Stomach (tissue), 4 donors: ENCODE data around the gene RASA1.

Experiments
- POLR2A ChIP-seq, 4 donors: fragments of 450-650 bp; IDR thresholded peaks; one replicate each; pipeline ENCODE4 v1.6.1; 2016; ENCODE audit warnings: antibody characterized with exemption in 4 of 4, control low read depth in 2 of 4, mild to moderate bottlenecking in 1 of 4, moderate library complexity in 1 of 4
- POLR2AphosphoS5 ChIP-seq, 3 donors: sonication (generic); formaldehyde crosslinking; IDR thresholded peaks; one replicate each; pipeline ENCODE4 v1.6.1; 2016; ENCODE audit warnings: antibody characterized with exemption in 3 of 3
- TF ChIP-seq, protein P1 (sequence below), 7 experiments: fragments of 450-650 bp in 4 of 7; fragments of 200-600 bp in 3 of 7; sonication (generic) in 3 of 7; IDR thresholded peaks; one replicate each; pipeline ENCODE4 v1.5.1; 2016 to 2019; ENCODE audit warnings: antibody characterized with exemption in 7 of 7, control low read depth in 2 of 7, mild to moderate bottlenecking in 1 of 7

DNA sequence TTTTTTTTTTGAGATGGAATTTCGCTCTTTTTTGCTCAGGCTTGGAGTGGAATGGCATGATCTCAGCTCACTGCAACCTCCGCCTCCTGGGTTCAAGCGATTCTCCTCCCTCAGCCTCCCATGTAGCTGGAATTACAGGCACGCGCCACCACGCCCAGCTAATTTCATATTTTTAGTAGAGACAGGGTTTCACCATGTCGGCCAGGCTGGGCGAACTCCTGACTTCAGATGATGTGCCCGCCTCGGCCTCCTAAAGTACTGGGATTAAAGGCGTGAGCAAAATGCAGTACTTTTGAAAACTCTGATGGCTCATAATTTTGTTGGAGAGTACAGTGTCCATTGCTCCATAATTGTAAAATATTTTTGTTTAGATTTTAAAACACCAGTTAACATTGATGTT lies 92.4 kb downstream of the RASA1 start:
- TF ChIP-seq, protein P1, sequence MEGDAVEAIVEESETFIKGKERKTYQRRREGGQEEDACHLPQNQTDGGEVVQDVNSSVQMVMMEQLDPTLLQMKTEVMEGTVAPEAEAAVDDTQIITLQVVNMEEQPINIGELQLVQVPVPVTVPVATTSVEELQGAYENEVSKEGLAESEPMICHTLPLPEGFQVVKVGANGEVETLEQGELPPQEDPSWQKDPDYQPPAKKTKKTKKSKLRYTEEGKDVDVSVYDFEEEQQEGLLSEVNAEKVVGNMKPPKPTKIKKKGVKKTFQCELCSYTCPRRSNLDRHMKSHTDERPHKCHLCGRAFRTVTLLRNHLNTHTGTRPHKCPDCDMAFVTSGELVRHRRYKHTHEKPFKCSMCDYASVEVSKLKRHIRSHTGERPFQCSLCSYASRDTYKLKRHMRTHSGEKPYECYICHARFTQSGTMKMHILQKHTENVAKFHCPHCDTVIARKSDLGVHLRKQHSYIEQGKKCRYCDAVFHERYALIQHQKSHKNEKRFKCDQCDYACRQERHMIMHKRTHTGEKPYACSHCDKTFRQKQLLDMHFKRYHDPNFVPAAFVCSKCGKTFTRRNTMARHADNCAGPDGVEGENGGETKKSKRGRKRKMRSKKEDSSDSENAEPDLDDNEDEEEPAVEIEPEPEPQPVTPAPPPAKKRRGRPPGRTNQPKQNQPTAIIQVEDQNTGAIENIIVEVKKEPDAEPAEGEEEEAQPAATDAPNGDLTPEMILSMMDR (IDR thresholded peaks at IDR 0.05), result no peak
- TF ChIP-seq POLR2A (IDR thresholded peaks at IDR 0.05), result no peak
- no peak for TF ChIP-seq POLR2AphosphoS5 (IDR thresholded peaks at IDR 0.05)
